Measurements from ENCODE around the gene PRAMEF5.
"Not testable (repeated sequence)": the region's sequence is repeated elsewhere in the genome, so short reads cannot be mapped to it uniquely, and the experiment has no call there.

The PRAMEF5 gene

DNA sequence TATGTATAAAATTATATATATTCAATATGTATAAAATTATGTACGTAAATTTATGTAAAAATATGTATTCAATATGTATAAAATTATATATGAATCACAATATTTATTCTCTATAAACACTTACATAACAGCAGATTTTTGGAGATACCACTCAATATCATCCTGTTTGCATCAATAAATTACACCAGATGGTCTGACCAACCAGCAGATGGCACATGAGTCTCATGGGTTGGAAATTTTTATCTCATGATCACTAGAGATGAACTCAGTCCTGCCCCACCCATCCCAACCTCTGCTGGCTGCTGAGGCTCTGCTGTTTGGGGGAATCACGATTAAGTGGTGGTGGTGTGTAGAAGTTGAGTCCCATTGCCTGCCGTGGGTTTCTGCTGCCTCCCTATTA is 25.6 kb downstream of the PRAMEF5 start:
- DNase-seq, result not testable (repeated sequence)

DNA sequence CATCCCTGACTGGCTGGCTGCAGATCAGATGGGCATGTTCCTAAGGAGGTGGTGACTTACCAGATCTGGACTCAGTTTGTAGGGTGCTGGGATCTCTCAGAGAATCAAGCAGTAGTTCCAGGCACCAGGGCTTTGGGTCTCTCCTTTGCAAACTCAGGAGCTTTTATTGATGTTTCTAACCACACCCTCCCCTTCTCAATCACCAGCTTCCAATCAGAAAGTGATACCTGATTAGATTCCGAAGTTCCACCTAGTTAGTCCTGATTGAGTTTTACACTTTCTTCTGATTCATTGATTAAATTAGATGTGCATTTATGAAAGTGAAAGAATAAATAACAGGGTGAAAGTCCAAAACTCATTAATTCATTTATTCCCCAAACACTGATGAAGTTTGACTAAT is 31.0 kb downstream of the PRAMEF5 start, which contains the start of gene PRAMEF8:
Gene PRAMEF8, minus strand, starts transcription at position 101 of the 400 bp plus-strand sequence. CDS start 1,046 bp downstream, outside the sequence.
- not testable (repeated sequence) for DNase-seq

DNA sequence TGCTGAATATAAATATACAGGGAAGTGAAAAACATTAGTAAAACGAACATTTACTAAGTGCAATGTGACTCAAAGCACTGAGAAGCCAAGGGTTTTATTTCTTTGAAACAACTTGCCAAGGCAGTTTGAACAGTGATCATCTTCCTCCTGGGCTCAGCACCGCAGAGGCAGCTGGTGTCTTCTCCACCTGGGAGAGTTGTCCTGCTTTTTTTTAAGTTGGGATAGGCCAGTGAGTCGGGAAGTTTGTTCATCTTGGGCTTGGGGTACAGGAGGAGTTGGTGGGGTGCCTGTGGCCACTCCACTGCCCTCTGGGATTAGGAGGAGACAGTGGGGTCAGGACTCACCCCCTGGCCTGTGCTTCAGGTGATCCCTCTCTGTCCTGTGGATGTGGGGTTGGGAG is 35.0 kb downstream of the PRAMEF5 start:
- DNase-seq, result not testable (repeated sequence)

DNA sequence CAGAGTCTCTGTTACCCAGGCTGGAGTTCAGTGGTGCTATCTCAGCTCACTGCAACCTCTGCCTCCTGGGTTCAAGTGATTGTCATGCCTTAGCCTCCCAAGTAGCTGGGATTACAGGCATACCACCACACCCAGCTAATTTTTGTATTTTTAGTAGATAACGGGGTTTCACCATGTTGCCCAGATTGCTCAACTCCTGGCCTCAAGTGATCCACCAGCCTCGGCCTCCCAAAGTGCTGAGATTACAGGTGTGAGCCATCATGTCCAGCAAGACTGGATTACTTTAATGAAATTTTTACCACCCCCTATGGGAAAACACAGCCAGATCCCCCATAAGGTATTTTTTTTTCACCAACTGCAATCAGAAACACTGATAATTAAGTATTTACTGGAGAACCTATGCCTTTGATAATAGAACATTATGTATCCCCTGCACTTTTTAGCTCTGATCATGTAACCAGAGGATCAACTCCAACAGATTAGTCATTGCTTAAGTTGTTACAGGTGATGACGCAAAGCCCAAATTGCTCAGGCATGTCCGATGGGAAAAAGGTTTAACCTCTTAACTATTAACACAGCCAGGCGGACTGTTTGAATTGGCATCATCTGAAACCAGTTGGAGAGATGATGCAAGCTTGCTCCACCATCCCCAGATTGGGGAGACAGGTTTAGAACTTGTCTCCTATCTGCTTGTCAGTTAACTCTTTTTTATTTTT is 43.4 kb downstream of the PRAMEF5 start:
- DNase-seq, result not testable (repeated sequence)

DNA sequence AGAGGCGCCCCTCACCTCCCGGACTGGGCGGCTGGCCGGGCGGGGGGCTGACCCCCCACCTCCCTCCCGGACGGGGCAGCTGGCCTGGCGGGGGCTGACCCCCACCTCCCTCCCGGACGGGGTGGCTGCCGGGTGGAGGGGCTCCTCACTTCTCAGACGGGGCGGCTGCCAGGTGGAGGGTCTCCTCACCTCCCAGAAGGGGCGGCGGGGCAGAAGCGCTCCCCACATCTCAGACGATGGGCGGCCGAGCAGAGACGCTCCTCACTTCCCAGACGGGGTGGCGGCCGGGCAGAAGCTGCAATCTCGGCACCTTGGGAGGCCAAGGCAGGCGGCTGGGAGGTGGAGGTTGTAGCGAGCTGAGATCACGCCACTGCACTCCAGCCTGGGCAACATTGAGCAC is 44.7 kb downstream of the PRAMEF5 start:
- DNase-seq, result not testable (repeated sequence)

DNA sequence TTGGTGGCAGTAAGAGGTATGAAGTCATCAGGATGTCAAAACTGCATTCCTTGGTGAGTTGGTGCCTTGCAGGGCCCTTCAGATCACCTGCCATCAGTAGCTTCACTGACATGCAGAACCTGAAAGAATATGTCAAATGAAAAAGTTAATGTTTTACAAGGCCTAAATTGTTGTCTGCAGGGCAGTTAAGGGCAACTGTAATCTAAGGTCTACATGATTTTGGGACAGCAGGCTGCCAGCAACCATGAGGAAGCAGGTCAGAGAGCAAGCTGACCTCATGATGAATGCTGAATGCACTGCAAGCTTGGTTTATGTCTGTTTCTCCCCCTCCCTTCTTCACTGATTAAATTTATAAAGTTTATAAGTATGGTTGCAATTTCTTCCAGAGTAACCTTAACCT is 48.2 kb downstream of the PRAMEF5 start:
- DNase-seq, result not testable (repeated sequence)

DNA sequence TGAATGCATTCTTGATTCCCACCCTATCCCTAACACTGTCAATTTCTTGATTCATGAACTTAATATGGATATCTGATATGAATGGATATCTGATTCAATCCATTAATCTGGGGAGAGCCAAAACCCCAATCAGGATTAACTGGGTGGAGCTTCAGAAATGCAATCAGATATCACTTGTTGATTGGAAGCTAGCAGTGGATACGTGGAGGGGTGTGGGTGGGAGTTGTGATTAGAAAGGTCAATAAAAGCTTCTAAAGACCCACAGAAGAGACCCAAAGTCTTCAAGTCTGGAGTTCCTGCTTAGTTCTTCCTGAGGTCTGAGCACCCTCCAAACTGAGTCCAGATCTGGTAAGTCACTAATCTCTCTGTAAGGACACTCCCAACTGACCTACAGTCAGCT is 49.2 kb downstream of the PRAMEF5 start, which contains the start of gene PRAMEF33:
Gene PRAMEF33, plus strand, starts transcription at position 301 of the 400 bp plus-strand sequence. CDS start 2,416 bp downstream, outside the sequence.
- DNase-seq, result not testable (repeated sequence)

Data from NCI-H69 (cell line).